Fibroblast of mammary gland (primary cell): ENCODE measurements around the gene TFF3.

Experiments used
- DNase-seq: peaks from one replicate; pipeline ENCODE4 v3.0.0-alpha.2; 2010; ENCODE audit warnings: low read depth
- H3K4me3 ChIP-seq: 2 replicates; pipeline ENCODE4 v1.5.1; 2011; ENCODE audit warnings: low read depth, mild to moderate bottlenecking, low read length, moderate library complexity; ENCODE audit not compliant: control insufficient read depth
- CTCF ChIP-seq: conservative IDR thresholded peaks from 2 replicates; pipeline ENCODE4 v1.5.1; 2011; ENCODE audit warnings: low read depth, low read length, inconsistent platforms; ENCODE audit not compliant: control insufficient read depth, insufficient read depth

The TFF3 gene

DNA sequence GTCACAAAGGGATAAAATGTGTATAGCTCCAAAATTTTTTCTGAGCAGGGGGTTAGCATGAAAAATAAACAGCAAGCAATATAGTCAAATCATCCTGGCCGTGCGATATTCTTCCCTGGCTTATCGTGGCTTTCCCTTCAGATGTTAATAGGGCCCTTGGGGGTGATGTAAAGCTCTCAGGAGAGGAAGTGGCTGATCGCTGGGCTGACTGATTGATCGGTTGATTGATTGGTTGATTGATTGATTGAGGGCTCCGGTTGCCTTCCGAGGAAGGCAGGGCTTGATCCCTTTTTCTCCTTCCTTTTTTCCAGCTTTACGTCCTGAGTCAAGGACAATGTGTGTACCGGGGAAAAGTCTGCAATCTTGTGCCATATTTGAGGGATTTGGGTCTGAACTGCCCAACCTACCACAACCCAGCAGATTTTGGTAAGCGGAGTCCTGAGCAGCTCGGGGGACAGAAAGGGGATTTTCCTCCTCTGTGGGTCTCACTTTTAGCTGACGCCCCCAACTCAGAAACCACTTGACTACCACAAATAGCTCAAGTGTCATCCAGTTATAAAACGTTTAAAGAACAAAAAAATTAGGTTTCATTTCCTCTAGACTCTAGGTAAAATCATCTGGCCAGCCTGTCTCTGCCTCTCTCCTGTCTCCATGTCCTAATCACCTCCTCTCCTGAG lies 29.5 kb downstream of the TFF3 start:
- no peak for TF ChIP-seq CTCF

GRCh38 chr21:42282715-42283114 lies 32.5 kb downstream of the TFF3 start:
- no peak for DNase-seq
- no peak for TF ChIP-seq CTCF
- no peak overlapping the region for H3K4me3 ChIP-seq

More for the DNA sequence above, 29.5 kb downstream of the TFF3 start:
- no peak overlapping the region for H3K4me3 ChIP-seq
- no peak for DNase-seq

- TF ChIP-seq CTCF: no peak
- no peak for DNase-seq
- no peak overlapping the region for H3K4me3 ChIP-seq
These were observed 33.2 kb downstream of the TFF3 start for GRCh38 chr21:42282021-42282420.

DNA sequence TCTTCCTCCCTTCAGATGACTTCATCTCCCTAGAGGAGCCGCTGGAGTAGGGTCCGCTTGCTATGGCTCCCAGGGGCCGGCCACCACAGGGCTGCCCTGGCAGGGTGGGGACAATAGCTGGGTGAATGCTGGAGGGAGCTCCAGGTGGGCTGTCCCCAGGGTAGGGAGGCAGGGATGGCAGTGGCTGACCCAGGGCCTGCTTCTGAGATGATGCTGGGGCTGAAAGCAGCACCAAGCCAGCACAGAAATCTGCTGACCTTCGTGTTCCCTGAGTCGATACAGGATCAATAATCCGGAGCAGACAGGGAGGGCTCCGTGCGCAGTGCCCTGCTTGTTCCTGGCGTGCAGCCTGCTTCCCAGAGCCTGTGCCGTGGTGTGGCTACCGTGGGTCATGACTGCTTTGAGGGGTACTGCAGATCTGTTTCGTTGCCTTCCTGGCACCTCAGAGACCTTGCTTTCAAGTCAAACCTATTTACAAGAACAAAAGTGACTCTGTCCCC lies 34.0 kb downstream of the TFF3 start:
- TF ChIP-seq CTCF: no peak
- DNase-seq: no peak
- H3K4me3 ChIP-seq: no peak overlapping the region

DNA sequence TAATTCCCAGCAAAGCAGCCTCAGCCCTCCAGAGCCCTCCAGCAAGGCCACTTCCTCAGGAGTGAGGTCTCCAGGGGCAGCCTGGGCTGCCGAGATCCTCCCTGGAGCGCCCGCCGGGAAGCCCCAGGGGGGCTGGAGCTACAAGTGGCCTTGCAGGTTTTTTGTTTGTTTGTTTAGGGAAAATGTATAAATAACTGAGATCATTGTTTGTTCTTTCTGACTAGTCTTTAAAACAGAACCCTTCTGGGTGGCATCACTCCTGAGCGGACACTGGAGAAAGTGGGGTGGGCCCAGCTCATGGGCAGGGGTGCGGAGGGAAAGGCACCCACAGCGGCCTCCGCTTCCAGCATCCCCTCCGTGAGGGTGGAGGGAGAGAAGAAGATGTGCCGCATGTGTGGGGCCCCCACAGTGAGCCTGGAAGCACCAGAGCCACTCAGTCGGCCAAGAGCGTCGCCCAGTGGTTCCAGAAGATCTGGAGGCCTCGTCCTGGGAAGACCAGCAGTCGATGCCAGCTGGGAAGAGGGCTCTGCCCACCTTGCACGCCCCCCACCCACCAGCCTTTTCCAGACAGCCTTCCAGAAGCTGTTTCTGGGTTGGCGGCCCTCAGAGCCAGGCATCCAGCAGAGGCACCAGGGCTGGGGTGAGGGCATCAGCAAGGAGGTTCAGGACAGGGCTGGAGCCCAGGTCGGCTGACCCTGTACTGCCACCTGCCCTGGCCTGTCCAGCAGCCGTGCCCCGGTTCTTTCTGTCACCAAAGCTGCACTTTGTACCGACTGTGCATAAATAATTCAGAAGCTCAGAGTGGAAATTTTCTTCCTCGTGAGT lies 34.6 kb downstream of the TFF3 start:
- no peak for DNase-seq
- no peak for TF ChIP-seq CTCF
- H3K4me3 ChIP-seq: no peak overlapping the region

- DNase-seq: no peak
- no peak overlapping the region for H3K4me3 ChIP-seq
- TF ChIP-seq CTCF: no peak
These were observed 35.3 kb downstream of the TFF3 start for GRCh38 chr21:42279888-42280287.
